ENCODE results near the gene UQCR10. TPM values are rescaled to one million over a fixed set of nuclear protein-coding genes. Genes with fewer than 3 reads are reported as not detected.

The UQCR10 gene
- total RNA-seq, 1 donor from 2014 or later: 120 TPM

- Mint-ChIP-seq H3K27ac (no peak overlapping the region), H3K27me3 (peaks cover 6% of the 10 kb centered on the region), H3K9me3 (ENCODE audit: low read depth) (no peaks in the 10 kb centered on the region), H3K4me3 (ENCODE audit: low read depth) (no peak overlapping the region), H3K4me1 (ENCODE audit: low read depth) (peaks cover 17% of the 10 kb centered on the region), H3K36me3 (ENCODE audit: insufficient read depth) (peaks cover 42% of the 10 kb centered on the region)
- DNase-seq (ENCODE audit: low spot score, unreplicated experiment): no peak
- no peak for TF ChIP-seq CTCF (IDR thresholded peaks at IDR 0.05; ENCODE audit: unreplicated experiment)
Observed at GRCh38 chr22:29793396-29793795, 26.2 kb downstream of the UQCR10 start.

- Mint-ChIP-seq H3K36me3 (ENCODE audit: insufficient read depth) (peaks cover 34% of the 10 kb centered on the region), H3K27ac (peak overlapping the region; percentile 75), H3K9me3 (ENCODE audit: low read depth) (no peaks in the 10 kb centered on the region), H3K27me3 (no peaks in the 10 kb centered on the region), H3K4me1 (ENCODE audit: low read depth) (peaks cover 17% of the 10 kb centered on the region), H3K4me3 (ENCODE audit: low read depth) (peak overlapping the region; percentile 40)
- DNase-seq (ENCODE audit: low spot score, unreplicated experiment): peak; percentile 30
- TF ChIP-seq CTCF (IDR thresholded peaks at IDR 0.05; ENCODE audit: unreplicated experiment): no peak
Observed at GRCh38 chr22:29795663-29796062, 28.5 kb downstream of the UQCR10 start.

DNA sequence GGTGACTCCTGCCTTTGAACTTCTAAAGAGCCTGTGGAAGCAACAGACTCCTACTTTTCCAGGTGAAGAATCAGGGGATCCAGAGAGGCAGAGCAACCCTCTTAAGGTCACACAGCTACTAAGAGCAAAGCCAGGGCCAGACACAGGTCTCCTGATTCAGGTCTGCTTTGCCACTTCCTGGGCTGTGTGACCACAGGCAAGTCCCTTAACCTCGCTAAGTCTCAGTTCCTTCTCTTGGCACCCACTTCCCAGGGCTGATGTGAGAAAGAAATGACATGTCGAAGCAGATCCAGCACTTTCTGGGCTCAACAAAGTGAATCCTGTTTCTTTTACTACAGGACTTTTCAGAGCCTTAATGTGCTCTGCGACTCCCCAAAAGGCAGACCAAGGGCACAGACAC, 30.2 kb downstream of the UQCR10 start:
- H3K4me3 Mint-ChIP-seq (ENCODE audit: low read depth): no peak overlapping the region
- H3K4me1 Mint-ChIP-seq (ENCODE audit: low read depth): peaks cover 25% of the 10 kb centered on the region
- H3K9me3 Mint-ChIP-seq (ENCODE audit: low read depth): no peaks in the 10 kb centered on the region
- no peak for DNase-seq (ENCODE audit: low spot score, unreplicated experiment)
- TF ChIP-seq CTCF (IDR thresholded peaks at IDR 0.05; ENCODE audit: unreplicated experiment): no peak
- no peaks in the 10 kb centered on the region for H3K27me3 Mint-ChIP-seq
- H3K27ac Mint-ChIP-seq: no peak overlapping the region
- peaks cover 26% of the 10 kb centered on the region for H3K36me3 Mint-ChIP-seq (ENCODE audit: insufficient read depth)

DNA sequence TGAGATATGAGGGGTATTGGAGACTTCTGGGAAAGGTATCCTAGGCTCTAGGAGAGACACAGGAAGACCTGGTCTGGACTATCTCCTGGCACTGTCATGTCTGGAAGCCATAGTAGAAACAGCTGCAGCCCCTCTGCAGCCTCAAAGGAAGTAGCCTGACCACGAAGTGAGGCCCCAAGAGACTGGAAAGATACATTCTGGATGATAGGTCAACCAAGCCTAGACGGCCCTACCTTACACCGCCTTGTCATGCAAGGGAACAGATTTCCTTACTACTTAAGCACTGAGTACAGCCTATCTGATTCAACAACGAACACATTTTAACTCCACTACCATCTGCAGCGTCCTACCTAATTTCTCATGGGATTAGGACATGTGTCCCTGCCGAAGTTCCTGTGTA, 31.1 kb downstream of the UQCR10 start:
- H3K27ac Mint-ChIP-seq: no peak overlapping the region
- no peak overlapping the region for H3K4me3 Mint-ChIP-seq (ENCODE audit: low read depth)
- no peak for DNase-seq (ENCODE audit: low spot score, unreplicated experiment)
- no peak for TF ChIP-seq CTCF (IDR thresholded peaks at IDR 0.05; ENCODE audit: unreplicated experiment)
- no peaks in the 10 kb centered on the region for H3K9me3 Mint-ChIP-seq (ENCODE audit: low read depth)
- no peaks in the 10 kb centered on the region for H3K27me3 Mint-ChIP-seq
- H3K36me3 Mint-ChIP-seq (ENCODE audit: insufficient read depth): peaks cover 20% of the 10 kb centered on the region
- peaks cover 25% of the 10 kb centered on the region for H3K4me1 Mint-ChIP-seq (ENCODE audit: low read depth)

GRCh38 chr22:29798801-29799200, 31.6 kb downstream of the UQCR10 start:
- TF ChIP-seq CTCF (IDR thresholded peaks at IDR 0.05; ENCODE audit: unreplicated experiment): no peak

More at GRCh38 chr22:29798801-29799200, 31.6 kb downstream of the UQCR10 start:
- no peaks in the 10 kb centered on the region for H3K9me3 Mint-ChIP-seq (ENCODE audit: low read depth)
- no peak for DNase-seq (ENCODE audit: low spot score, unreplicated experiment)
- no peaks in the 10 kb centered on the region for H3K27me3 Mint-ChIP-seq
- no peak overlapping the region for H3K27ac Mint-ChIP-seq
- H3K4me3 Mint-ChIP-seq (ENCODE audit: low read depth): no peak overlapping the region
- H3K36me3 Mint-ChIP-seq (ENCODE audit: insufficient read depth): peaks cover 22% of the 10 kb centered on the region
- H3K4me1 Mint-ChIP-seq (ENCODE audit: low read depth): peaks cover 25% of the 10 kb centered on the region
